KOPT-K1 (cell line): ENCODE measurements around the gene MAD1L1.

Source experiments
- H3K27ac ChIP-seq: fragments of 200-600 bp; sonication (generic); 2 replicates; pipeline ENCODE4 v1.5.1; 2016; ENCODE audit warnings: antibody characterized with exemption, mild to moderate bottlenecking, low read depth, low read length; ENCODE audit not compliant: poor library complexity, severe bottlenecking
- H3K36me3 ChIP-seq: fragments of 200-600 bp; sonication (generic); 2 replicates; pipeline ENCODE4 v1.5.1; 2017; ENCODE audit warnings: antibody characterized with exemption, mild to moderate bottlenecking, low read length, moderate library complexity; ENCODE audit not compliant: insufficient read depth
- H3K9me3 ChIP-seq: fragments of 200-600 bp; sonication (generic); 2 replicates; pipeline ENCODE4 v1.5.1; 2017; ENCODE audit warnings: antibody characterized with exemption, low read length, mild to moderate bottlenecking; ENCODE audit not compliant: insufficient read depth, poor library complexity, severe bottlenecking

Gene MAD1L1

GRCh38 chr7:2110610-2111396 is 121.9 kb downstream of the MAD1L1 start:
- peaks cover 27% of the 10 kb centered on the region for H3K36me3 ChIP-seq
- H3K9me3 ChIP-seq, result no peaks in the 10 kb centered on the region
- no peak overlapping the region for H3K27ac ChIP-seq

GRCh38 chr7:2109936-2110609 is 122.7 kb downstream of the MAD1L1 start:
- no peak overlapping the region for H3K27ac ChIP-seq
- H3K36me3 ChIP-seq, result peaks cover 25% of the 10 kb centered on the region
- no peaks in the 10 kb centered on the region for H3K9me3 ChIP-seq

- Histone ChIP-seq H3K27ac (no peak overlapping the region), H3K36me3 (peaks cover 18% of the 10 kb centered on the region)
Observed at GRCh38 chr7:2109251-2109872, 123.4 kb downstream of the MAD1L1 start.

GRCh38 chr7:2108501-2109250 is 124.1 kb downstream of the MAD1L1 start:
- H3K36me3 ChIP-seq, result peaks cover 15% of the 10 kb centered on the region
- H3K27ac ChIP-seq, result no peak overlapping the region
- H3K9me3 ChIP-seq, result no peaks in the 10 kb centered on the region

More at GRCh38 chr7:2109251-2109872, 123.4 kb downstream of the MAD1L1 start:
- no peaks in the 10 kb centered on the region for H3K9me3 ChIP-seq

- H3K9me3 ChIP-seq, result no peaks in the 10 kb centered on the region
- peaks cover 17% of the 10 kb centered on the region for H3K36me3 ChIP-seq
- no peak overlapping the region for H3K27ac ChIP-seq
Observed at GRCh38 chr7:2108071-2108455, 124.7 kb downstream of the MAD1L1 start.

- Histone ChIP-seq H3K36me3 (peaks cover 22% of the 10 kb centered on the region), H3K9me3 (no peaks in the 10 kb centered on the region), H3K27ac (no peak overlapping the region)
Observed at GRCh38 chr7:2107386-2108070, 125.2 kb downstream of the MAD1L1 start.

- Histone ChIP-seq H3K36me3 (peaks cover 25% of the 10 kb centered on the region), H3K27ac (no peak overlapping the region), H3K9me3 (no peaks in the 10 kb centered on the region)
Observed at GRCh38 chr7:2106924-2107323, 125.8 kb downstream of the MAD1L1 start.

- H3K9me3 ChIP-seq, result no peaks in the 10 kb centered on the region
- H3K27ac ChIP-seq, result no peak overlapping the region
- peaks cover 25% of the 10 kb centered on the region for H3K36me3 ChIP-seq
Observed at GRCh38 chr7:2106440-2106839, 126.3 kb downstream of the MAD1L1 start.

- peaks cover 25% of the 10 kb centered on the region for H3K36me3 ChIP-seq
- no peaks in the 10 kb centered on the region for H3K9me3 ChIP-seq
- H3K27ac ChIP-seq, result no peak overlapping the region
Observed at GRCh38 chr7:2105917-2106316, 126.8 kb downstream of the MAD1L1 start.

- H3K27ac ChIP-seq, result no peak overlapping the region
Observed at GRCh38 chr7:2105280-2105679, 127.5 kb downstream of the MAD1L1 start.

GRCh38 chr7:2104716-2105115 is 128.0 kb downstream of the MAD1L1 start:
- Histone ChIP-seq H3K9me3 (no peaks in the 10 kb centered on the region), H3K27ac (no peak overlapping the region)

More at GRCh38 chr7:2105280-2105679, 127.5 kb downstream of the MAD1L1 start:
- Histone ChIP-seq H3K36me3 (peaks cover 22% of the 10 kb centered on the region), H3K9me3 (no peaks in the 10 kb centered on the region)

GRCh38 chr7:2104107-2104710 is 128.5 kb downstream of the MAD1L1 start:
- Histone ChIP-seq H3K27ac (no peak overlapping the region), H3K9me3 (no peaks in the 10 kb centered on the region), H3K36me3 (peaks cover 13% of the 10 kb centered on the region; the same call in 1 of the 2 replicates)

More at GRCh38 chr7:2104716-2105115, 128.0 kb downstream of the MAD1L1 start:
- H3K36me3 ChIP-seq, result peaks cover 17% of the 10 kb centered on the region

- Histone ChIP-seq H3K36me3 (peaks cover 13% of the 10 kb centered on the region; the same call in 1 of the 2 replicates), H3K27ac (no peak overlapping the region), H3K9me3 (no peaks in the 10 kb centered on the region)
Observed at GRCh38 chr7:2103071-2103898, 129.5 kb downstream of the MAD1L1 start.
